ENCODE data around the gene AHCYL1.

AHCYL1 gene

DNA sequence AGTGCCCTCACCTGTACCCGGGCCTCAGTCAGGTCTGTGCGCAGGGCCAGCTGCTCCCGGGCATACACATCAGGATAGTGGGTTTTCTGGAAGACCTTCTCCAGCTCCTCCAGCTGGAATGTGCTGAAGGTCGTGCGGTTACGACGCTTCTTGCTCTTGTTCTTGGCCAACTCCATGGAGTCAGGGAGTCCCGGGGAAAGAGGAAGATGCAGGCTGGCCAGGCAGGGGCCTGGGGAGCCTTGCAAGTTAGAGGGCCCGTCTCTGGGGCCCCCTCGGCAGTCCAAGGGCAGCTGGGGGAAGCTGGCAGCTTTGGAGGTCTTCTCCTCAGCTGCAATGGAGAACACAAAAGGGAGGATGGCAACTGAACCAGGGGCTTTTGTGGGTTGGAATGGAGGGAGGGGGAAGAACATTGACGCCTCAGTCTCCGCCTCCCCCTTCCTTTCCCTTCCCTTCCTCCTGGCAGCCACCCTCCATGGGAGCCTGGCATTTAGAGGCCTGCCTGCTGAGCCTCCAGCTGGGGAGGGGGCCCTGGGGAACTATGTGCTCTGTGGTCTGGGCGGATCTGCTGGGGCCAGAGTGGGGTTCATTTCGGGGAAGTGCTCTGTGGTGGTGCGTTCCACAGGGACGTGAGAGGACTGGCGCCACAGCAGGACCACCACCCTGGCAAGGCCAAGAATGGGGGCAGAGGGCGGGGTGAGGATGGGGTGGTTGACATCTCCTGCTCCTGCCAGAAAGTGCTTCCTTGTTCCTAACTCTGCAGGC is 80.2 kb downstream of the AHCYL1 start:
- DNase-seq, result no peak

- no peak for DNase-seq
These were observed 81.3 kb downstream of the AHCYL1 start for GRCh38 chr1:110065841-110066240.

DNA sequence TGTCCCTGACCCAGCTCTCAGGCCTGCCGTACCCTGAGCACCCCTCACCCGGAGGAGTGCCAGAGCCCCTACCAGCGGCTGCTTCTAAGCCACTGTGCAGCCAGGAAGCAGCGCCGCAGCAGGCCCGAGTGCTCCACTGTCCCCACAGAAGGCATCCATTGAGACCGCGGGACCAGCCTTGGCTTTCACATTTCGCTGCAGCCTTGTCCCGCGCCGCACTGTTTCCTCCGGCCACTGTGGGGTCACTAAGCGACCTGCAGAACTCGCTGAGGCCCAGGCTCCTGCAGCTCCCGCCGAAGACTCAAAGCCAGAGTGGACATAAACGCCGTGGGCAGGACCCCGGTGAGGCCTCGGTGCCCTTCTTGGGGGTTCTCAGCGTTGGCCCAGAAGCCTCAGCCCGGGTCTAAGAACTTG is 82.9 kb downstream of the AHCYL1 start:
- no peak for DNase-seq

GRCh38 chr1:110067893-110068645 is 83.5 kb downstream of the AHCYL1 start:
- DNase-seq, result no peak

DNA sequence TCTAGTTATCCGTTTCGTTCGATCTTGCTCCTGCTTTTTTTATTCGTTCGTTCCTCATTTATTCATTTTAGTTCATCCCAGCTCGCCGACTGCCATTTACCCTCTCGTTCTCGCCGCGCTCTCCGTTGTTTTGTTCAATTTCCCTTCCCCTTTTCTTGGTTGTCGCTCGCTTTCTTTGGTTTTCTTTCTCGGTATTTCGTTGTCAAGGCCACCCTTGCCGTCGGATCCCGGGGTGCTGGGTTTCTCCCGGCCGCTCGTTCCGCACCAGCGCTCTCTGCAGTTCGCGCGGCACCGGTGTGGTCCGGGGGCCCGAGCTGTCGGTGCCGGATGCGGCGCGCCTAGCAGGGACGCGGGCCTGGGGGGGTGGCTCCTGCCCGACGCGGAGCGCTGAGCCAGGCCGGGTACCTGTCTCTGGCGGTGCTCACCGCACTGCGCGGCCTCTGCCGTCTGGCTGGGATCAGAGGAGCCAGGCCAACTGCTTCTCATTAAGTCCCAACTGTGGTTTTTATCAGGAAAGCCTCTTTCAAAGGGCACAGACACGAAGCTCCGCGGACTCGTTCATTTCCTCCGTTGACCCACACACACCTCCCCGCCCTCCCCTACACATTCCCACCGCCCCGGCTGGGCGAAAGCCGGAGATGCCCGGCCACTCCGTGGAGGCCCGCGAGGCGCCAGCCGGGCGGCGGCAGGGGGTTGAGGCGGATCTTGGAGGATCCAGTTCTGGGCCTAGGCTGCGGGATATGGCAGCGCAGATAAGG is 84.3 kb downstream of the AHCYL1 start:
- DNase-seq, result no peak

GRCh38 chr1:110069404-110070281 is 85.1 kb downstream of the AHCYL1 start:
- DNase-seq, result no peak

DNA sequence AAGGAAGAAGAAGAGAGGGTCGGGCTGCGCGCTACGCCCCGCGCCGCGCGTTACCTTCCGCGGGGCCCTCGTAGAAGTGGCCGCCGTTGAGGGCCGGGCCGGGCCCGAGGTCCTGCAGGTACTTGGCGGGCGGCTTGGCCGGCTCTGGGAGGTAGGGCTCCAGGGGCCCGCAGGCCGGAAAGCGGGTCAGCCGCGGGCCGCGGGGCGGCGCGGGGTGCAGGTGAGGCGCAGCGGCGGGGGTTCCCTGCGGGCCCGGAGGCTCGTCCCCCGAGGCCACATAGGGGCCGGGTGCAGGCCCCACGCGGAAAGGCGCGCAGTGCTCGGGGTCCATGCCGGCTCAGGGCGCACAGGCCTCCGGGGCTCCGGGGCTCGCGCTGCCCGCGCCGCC is 85.7 kb downstream of the AHCYL1 start:
- DNase-seq, result no peak

DNA sequence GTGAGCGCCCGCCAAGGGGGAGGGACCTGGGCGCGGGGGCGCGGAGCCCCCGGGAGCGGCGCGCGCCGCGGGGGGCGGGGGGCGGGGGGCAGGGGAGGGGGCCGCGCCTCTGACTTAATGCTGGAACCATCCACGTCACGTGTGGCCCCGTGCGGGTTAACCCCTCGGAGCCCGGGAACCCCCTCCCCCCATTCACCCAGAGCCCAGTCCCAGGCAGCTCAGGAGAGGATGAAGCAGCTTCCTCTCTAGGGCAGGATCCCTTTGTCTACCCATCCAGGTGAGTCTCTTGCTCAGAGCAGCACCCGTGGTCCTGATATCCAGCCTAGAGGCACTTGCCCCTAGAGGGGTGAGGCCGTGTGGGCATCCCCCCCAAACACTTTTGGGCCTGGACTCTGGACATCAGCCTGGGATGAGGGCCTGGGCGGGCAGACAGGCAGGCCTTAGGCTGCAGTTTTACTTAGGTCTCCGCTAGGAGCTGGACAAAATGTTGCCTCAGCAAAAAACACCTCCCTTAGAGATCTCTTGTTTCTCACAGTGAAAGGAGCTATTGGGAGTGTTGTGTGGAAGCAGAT is 86.2 kb downstream of the AHCYL1 start, which contains the start of gene ALX3:
TSS of gene ALX3 (minus strand) at position 2 of the 572 bp plus-strand sequence. CDS start 60 bp downstream, outside the sequence.
- DNase-seq, result no peak
